GM12872 (cell line): ENCODE data around the gene HYDIN.

Experiments used
- TF ChIP-seq, protein P1 (sequence below): IDR thresholded peaks from 3 replicates; pipeline ENCODE4 v1.5.1; 2011; ENCODE audit warnings: low read depth, mild to moderate bottlenecking, low read length, moderate library complexity; ENCODE audit not compliant: insufficient read depth

The HYDIN gene

DNA sequence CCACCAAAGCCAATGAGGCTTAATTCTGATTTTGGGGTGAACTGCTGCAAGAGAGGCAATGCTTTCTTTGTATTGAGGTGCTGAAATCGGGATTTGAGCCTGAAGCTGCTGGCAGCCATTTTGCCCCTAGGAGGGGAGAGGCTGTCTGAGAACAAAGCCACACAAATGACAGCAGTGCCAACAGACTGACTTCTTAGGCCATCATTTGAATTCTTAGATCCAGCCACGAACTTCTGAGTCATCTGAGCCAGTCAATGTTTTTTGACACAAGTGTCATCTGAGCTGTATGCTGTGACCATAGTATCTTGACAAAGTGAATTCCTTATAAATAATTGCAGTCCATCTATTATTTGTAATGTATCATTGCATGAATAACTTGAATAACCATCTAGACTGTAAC, 29.0 kb downstream of the HYDIN start:
- TF ChIP-seq, protein P1, sequence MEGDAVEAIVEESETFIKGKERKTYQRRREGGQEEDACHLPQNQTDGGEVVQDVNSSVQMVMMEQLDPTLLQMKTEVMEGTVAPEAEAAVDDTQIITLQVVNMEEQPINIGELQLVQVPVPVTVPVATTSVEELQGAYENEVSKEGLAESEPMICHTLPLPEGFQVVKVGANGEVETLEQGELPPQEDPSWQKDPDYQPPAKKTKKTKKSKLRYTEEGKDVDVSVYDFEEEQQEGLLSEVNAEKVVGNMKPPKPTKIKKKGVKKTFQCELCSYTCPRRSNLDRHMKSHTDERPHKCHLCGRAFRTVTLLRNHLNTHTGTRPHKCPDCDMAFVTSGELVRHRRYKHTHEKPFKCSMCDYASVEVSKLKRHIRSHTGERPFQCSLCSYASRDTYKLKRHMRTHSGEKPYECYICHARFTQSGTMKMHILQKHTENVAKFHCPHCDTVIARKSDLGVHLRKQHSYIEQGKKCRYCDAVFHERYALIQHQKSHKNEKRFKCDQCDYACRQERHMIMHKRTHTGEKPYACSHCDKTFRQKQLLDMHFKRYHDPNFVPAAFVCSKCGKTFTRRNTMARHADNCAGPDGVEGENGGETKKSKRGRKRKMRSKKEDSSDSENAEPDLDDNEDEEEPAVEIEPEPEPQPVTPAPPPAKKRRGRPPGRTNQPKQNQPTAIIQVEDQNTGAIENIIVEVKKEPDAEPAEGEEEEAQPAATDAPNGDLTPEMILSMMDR: no peak

- TF ChIP-seq, protein P1: no peak
Measured at GRCh38 chr16:71201054-71201453, 29.5 kb downstream of the HYDIN start.

DNA sequence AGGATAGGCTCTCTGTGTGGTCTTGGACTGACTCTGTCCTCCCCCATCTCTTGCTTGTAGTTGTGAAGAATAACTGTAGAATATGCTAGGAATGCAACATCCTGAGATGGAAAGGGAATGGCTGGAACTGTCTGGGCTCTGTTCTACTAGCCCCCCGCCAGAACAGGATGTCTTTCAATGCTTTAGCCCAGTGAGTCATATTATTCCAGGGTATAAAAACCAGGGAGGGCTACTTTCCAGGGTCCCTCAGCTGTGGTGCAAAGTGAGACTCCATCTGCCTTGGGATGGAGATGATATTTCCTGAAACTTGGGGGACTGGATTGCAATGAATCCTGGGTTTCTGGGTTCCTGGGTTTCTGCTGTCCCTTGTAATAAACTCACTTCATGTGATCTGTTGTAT, 32.1 kb downstream of the HYDIN start:
- TF ChIP-seq, protein P1: no peak

- TF ChIP-seq, protein P1: no peak
Measured at GRCh38 chr16:71192387-71192786, 38.1 kb downstream of the HYDIN start.

GRCh38 chr16:71188956-71189712, 41.4 kb downstream of the HYDIN start:
- TF ChIP-seq, protein P1: no peak

DNA sequence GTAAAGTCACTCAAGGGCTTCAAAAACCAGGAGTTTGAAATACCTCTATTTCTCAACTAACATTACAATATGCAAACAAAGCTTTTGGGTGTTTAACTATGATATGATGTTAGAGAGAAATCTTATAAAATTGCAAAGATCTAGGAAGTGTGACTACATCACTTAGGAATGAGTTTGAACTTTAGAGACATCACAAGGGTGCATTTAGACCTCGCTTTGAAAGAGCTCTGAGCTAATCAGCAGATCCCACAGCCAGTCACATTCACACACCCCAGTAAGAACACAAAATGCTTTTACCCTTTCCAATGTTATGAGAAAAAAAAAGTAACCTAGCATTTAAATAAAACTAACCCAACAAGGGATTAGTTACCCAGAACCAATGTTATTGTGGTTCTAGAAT, 45.2 kb downstream of the HYDIN start:
- TF ChIP-seq, protein P1: no peak

DNA sequence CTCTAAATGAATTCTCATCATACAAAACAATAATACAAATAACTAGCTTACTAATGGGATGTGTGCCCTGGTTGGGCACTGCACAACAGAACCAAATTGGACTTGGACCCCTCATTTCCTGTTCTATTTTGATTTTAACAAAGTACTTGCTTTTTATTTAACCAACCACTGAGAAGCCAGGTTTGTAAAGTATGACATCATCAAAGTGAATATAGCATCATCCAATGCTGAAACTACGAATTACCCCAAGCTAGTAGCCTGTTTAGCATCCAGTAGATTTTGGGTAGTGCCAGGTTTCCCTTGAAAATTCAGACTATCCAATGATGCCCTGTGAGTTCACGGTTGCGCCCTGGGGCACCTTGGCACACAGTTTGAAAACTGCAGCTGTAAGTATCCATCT, 51.0 kb downstream of the HYDIN start:
- TF ChIP-seq, protein P1: no peak
